ENCODE results near the gene TECPR1.

Gene TECPR1

DNA sequence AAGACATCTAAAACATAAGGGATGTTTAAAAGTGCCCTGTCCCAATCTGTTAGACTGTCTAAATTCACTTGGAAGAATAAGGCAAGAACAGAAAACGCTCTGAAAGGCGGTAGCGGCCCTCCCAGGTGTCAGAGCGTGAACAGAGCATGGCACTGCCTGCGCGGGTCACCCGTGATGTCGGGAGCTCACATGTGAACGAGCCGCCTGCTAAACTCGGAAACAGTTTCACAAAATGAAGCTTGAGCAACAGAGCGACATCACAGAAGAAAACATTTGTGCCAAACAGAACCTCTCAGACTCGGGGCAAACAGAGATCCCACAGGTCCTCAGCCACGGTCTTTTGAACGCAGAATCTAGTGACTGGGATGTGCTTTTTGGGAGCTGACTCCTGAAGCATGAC lies 42.3 kb upstream of the TECPR1 start:
- no peaks in the 10 kb centered on the region; the same call in 1 of the 2 replicates for H3K36me3 ChIP-seq (replicated peaks; ENCODE audit: insufficient read depth, low read length)
- H3K9ac ChIP-seq (ENCODE audit: low read length) = no peak overlapping the region
- no peaks in the 10 kb centered on the region for H3K9me2 ChIP-seq (replicated peaks; ENCODE audit: insufficient read depth, low read length)
- H3F3A ChIP-seq (ENCODE audit: insufficient read depth, low read length) = peaks cover 7% of the 10 kb centered on the region
- H3K27ac ChIP-seq (ENCODE audit: low read length) = no peak overlapping the region
- H3K4me1 ChIP-seq (ENCODE audit: low read length) = peaks cover 6% of the 10 kb centered on the region
- H4K20me1 ChIP-seq (ENCODE audit: insufficient read depth, low read length) = no peaks in the 10 kb centered on the region
- no peak for DNase-seq
- no peak overlapping the region for H2AFZ ChIP-seq (ENCODE audit: low read length)
- H3K79me2 ChIP-seq (ENCODE audit: low read length) = peaks cover 23% of the 10 kb centered on the region
- H3K4me2 ChIP-seq (ENCODE audit: low read depth, low read length) = no peak overlapping the region
- H3K27me3 ChIP-seq (replicated peaks; ENCODE audit: insufficient read depth, low read length) = no peaks in the 10 kb centered on the region
- no peaks in the 10 kb centered on the region for H3K9me3 ChIP-seq (replicated peaks; ENCODE audit: insufficient read depth, low read length)
- TF ChIP-seq EZH2phosphoT487 (IDR thresholded peaks at IDR 0.05; ENCODE audit: low read length) (no peak), EZH2 (optimal IDR thresholded peaks at IDR 0.05; ENCODE audit: low read depth, low read length) (no peak)
- TF ChIP-seq, protein P1, sequence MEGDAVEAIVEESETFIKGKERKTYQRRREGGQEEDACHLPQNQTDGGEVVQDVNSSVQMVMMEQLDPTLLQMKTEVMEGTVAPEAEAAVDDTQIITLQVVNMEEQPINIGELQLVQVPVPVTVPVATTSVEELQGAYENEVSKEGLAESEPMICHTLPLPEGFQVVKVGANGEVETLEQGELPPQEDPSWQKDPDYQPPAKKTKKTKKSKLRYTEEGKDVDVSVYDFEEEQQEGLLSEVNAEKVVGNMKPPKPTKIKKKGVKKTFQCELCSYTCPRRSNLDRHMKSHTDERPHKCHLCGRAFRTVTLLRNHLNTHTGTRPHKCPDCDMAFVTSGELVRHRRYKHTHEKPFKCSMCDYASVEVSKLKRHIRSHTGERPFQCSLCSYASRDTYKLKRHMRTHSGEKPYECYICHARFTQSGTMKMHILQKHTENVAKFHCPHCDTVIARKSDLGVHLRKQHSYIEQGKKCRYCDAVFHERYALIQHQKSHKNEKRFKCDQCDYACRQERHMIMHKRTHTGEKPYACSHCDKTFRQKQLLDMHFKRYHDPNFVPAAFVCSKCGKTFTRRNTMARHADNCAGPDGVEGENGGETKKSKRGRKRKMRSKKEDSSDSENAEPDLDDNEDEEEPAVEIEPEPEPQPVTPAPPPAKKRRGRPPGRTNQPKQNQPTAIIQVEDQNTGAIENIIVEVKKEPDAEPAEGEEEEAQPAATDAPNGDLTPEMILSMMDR (IDR thresholded peaks at IDR 0.05; ENCODE audit: low read length) = no peak
- no peak overlapping the region for H3K4me3 ChIP-seq (ENCODE audit: low read length)

DNA sequence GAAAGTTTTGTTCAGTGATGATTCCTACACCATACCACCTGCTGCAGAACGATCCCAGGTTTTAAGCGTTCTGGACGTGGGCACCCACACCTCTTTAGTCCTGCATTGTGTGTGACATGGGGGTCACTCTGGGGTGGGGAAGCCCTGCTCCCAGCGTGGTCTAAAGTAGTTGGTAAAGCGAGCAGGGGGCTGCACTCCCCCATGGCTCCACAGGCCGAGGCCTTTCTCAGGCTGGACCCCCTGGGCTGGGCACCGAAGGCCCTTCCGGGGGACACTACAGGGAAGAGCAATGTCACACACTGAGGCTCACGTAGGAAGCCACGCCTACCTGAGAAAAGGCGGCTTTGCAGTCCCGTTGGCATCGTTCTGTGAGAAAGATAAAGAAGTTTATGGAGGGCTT lies 41.7 kb upstream of the TECPR1 start:
- no peak overlapping the region for H3K4me2 ChIP-seq (ENCODE audit: low read depth, low read length)
- H3F3A ChIP-seq (ENCODE audit: insufficient read depth, low read length) = peaks cover 9% of the 10 kb centered on the region
- H3K4me3 ChIP-seq (ENCODE audit: low read length) = no peak overlapping the region
- H3K27me3 ChIP-seq (replicated peaks; ENCODE audit: insufficient read depth, low read length) = no peaks in the 10 kb centered on the region
- no peak for DNase-seq
- no peak overlapping the region for H3K27ac ChIP-seq (ENCODE audit: low read length)
- no peaks in the 10 kb centered on the region for H4K20me1 ChIP-seq (ENCODE audit: insufficient read depth, low read length)
- TF ChIP-seq EZH2 (optimal IDR thresholded peaks at IDR 0.05; ENCODE audit: low read depth, low read length) (no peak), EZH2phosphoT487 (IDR thresholded peaks at IDR 0.05; ENCODE audit: low read length) (no peak)
- TF ChIP-seq, protein P1 (IDR thresholded peaks at IDR 0.05; ENCODE audit: low read length) = no peak
- no peaks in the 10 kb centered on the region; the same call in 1 of the 2 replicates for H3K36me3 ChIP-seq (replicated peaks; ENCODE audit: insufficient read depth, low read length)
- peaks cover 23% of the 10 kb centered on the region for H3K79me2 ChIP-seq (ENCODE audit: low read length)
- no peak overlapping the region for H3K9ac ChIP-seq (ENCODE audit: low read length)
- H3K4me1 ChIP-seq (ENCODE audit: low read length) = peaks cover 12% of the 10 kb centered on the region
- no peaks in the 10 kb centered on the region for H3K9me3 ChIP-seq (replicated peaks; ENCODE audit: insufficient read depth, low read length)
- H2AFZ ChIP-seq (ENCODE audit: low read length) = no peak overlapping the region
- no peaks in the 10 kb centered on the region for H3K9me2 ChIP-seq (replicated peaks; ENCODE audit: insufficient read depth, low read length)

DNA sequence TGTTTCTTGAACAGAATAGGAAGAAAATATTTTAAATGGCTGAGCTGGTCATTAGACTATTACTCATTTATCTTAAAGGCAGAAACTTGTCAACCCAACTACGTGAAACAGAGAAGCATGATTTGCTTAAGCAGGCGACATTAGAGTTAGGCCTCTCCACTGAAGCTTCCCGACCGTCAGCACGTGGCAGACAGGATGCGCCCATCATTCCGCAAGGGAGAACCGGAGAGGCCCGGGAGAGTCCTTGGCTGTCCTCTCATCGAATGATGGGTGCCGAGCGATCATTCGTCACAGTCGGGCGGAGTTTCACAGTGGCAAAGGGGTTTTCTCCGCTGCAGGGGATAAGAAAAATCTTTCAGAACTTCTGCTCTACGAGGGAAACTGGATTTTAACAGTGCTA lies 41.2 kb upstream of the TECPR1 start:
- Histone ChIP-seq H3K9me2 (replicated peaks; ENCODE audit: insufficient read depth, low read length) (no peaks in the 10 kb centered on the region), H3K27ac (ENCODE audit: low read length) (no peak overlapping the region), H3K9me3 (replicated peaks; ENCODE audit: insufficient read depth, low read length) (no peaks in the 10 kb centered on the region), H2AFZ (ENCODE audit: low read length) (no peak overlapping the region), H3K79me2 (ENCODE audit: low read length) (peaks cover 27% of the 10 kb centered on the region), H3F3A (ENCODE audit: insufficient read depth, low read length) (peaks cover 9% of the 10 kb centered on the region), H3K4me1 (ENCODE audit: low read length) (peaks cover 16% of the 10 kb centered on the region), H3K36me3 (replicated peaks; ENCODE audit: insufficient read depth, low read length) (no peaks in the 10 kb centered on the region; the same call in 1 of the 2 replicates), H3K27me3 (replicated peaks; ENCODE audit: insufficient read depth, low read length) (no peaks in the 10 kb centered on the region), H4K20me1 (ENCODE audit: insufficient read depth, low read length) (no peaks in the 10 kb centered on the region), H3K4me2 (ENCODE audit: low read depth, low read length) (no peak overlapping the region), H3K9ac (ENCODE audit: low read length) (no peak overlapping the region), H3K4me3 (ENCODE audit: low read length) (no peak overlapping the region)
- TF ChIP-seq EZH2 (optimal IDR thresholded peaks at IDR 0.05; ENCODE audit: low read depth, low read length) (no peak), EZH2phosphoT487 (IDR thresholded peaks at IDR 0.05; ENCODE audit: low read length) (no peak)
- TF ChIP-seq, protein P1 (IDR thresholded peaks at IDR 0.05; ENCODE audit: low read length) = no peak
- no peak for DNase-seq
